ENCODE results near the gene ARL9.
"Not testable (repeated sequence)": the region's sequence is repeated elsewhere in the genome, so short reads cannot be mapped to it uniquely, and the experiment has no call there.

Gene ARL9

GRCh38 chr4:56505269-56506130 is at the start of gene ARL9:
ARL9 (plus strand) TSS chr4:56505791; CDS start chr4:56505863, 72 bp downstream.
- DNase-seq: peak; percentile 64

GRCh38 chr4:56460085-56460484 is 45.5 kb upstream of the ARL9 start:
- no peak for DNase-seq

- DNase-seq: no peak
Measured at GRCh38 chr4:56462157-56462556, 43.4 kb upstream of the ARL9 start.

- DNase-seq: no peak
Measured at GRCh38 chr4:56463711-56464110, 41.9 kb upstream of the ARL9 start.

- DNase-seq: no peak
Measured at GRCh38 chr4:56464581-56464980, 41.0 kb upstream of the ARL9 start.

GRCh38 chr4:56465599-56466295 is 39.8 kb upstream of the ARL9 start:
- no peak for DNase-seq

GRCh38 chr4:56466296-56466761 is 39.3 kb upstream of the ARL9 start:
- not testable (repeated sequence) for DNase-seq

GRCh38 chr4:56466910-56467283 is 38.7 kb upstream of the ARL9 start:
- no peak for DNase-seq

- DNase-seq: peak; percentile 86 to 87
Measured at GRCh38 chr4:56467284-56468096, 38.1 kb upstream of the ARL9 start, which contains the start of gene SRP72. SRP72 (plus strand) TSS chr4:56467617; CDS start chr4:56467636, 19 bp downstream.

- DNase-seq: no peak
Measured at GRCh38 chr4:56468097-56468422, 37.5 kb upstream of the ARL9 start.

GRCh38 chr4:56469489-56470210 is 35.9 kb upstream of the ARL9 start:
- no peak for DNase-seq

- no peak for DNase-seq
Measured at GRCh38 chr4:56475917-56476316, 29.7 kb upstream of the ARL9 start.

GRCh38 chr4:56477192-56477702 is 28.3 kb upstream of the ARL9 start:
- DNase-seq: no peak

- no peak for DNase-seq
Measured at GRCh38 chr4:56480691-56481090, 24.9 kb upstream of the ARL9 start.

GRCh38 chr4:56496241-56496640 is 9.3 kb upstream of the ARL9 start:
- DNase-seq: no peak

GRCh38 chr4:56511098-56511497 is 5.5 kb downstream of the ARL9 start:
- no peak for DNase-seq

GRCh38 chr4:56512166-56512565 is 6.6 kb downstream of the ARL9 start:
- no peak for DNase-seq

- no peak for DNase-seq
Measured at GRCh38 chr4:56513517-56513916, 7.9 kb downstream of the ARL9 start.

- peak; percentile 81 to 84 for DNase-seq
Measured at GRCh38 chr4:56530269-56531148, 24.9 kb downstream of the ARL9 start.

- no peak for DNase-seq
Measured at GRCh38 chr4:56531149-56531770, 25.7 kb downstream of the ARL9 start.

- DNase-seq: no peak
Measured at GRCh38 chr4:56531823-56532222, 26.2 kb downstream of the ARL9 start.

Measured in activated CD4-positive, alpha-beta T cell treated with anti-CD3 and anti-CD28 coated beads for 4 hours (primary cell).